ENCODE data around the gene ATP10B.

Gene ATP10B

DNA sequence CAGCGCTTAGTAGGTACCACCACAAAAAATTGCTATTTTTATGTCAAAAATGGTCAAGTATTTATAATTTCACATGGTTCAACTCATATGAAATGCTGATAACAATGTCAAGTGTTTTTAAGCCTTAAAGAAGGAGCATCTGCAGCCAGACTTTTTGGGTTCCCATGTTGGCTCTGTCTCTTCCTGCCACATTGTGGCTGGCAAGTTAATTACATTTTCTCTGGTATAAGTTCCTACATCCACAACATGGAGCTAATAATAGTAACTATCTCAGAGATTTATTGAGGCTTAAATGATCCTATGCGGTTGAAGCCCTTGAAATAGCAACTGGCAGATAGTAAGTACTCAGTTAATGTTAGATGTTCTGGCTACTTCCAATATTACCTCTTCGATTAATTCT is 5.4 kb downstream of the ATP10B start:
- Histone ChIP-seq H3F3A (ENCODE audit: insufficient read depth, low read length) (no peaks in the 10 kb centered on the region), H3K9me2 (ENCODE audit: low read depth, low read length) (no peaks in the 10 kb centered on the region), H3K4me2 (ENCODE audit: low read length) (no peak overlapping the region), H3K9ac (ENCODE audit: low read length) (no peak overlapping the region), H3K4me1 (ENCODE audit: insufficient read depth, low read length, severe bottlenecking) (no peaks in the 10 kb centered on the region), H3K27ac (ENCODE audit: low read depth, low read length, poor library complexity, severe bottlenecking) (no peak overlapping the region), H2AFZ (ENCODE audit: low read length) (no peak overlapping the region), H3K79me2 (ENCODE audit: insufficient read depth, low read length) (no peaks in the 10 kb centered on the region), H3K27me3 (ENCODE audit: insufficient read depth, low read length) (no peaks in the 10 kb centered on the region), H3K36me3 (ENCODE audit: insufficient read depth, low read length) (no peaks in the 10 kb centered on the region), H3K9me3 (ENCODE audit: low read length) (no peaks in the 10 kb centered on the region), H4K20me1 (ENCODE audit: insufficient read depth, low read length) (no peaks in the 10 kb centered on the region), H3K4me3 (ENCODE audit: low read depth, low read length, poor library complexity, severe bottlenecking) (no peak overlapping the region)
- TF ChIP-seq, protein P1, sequence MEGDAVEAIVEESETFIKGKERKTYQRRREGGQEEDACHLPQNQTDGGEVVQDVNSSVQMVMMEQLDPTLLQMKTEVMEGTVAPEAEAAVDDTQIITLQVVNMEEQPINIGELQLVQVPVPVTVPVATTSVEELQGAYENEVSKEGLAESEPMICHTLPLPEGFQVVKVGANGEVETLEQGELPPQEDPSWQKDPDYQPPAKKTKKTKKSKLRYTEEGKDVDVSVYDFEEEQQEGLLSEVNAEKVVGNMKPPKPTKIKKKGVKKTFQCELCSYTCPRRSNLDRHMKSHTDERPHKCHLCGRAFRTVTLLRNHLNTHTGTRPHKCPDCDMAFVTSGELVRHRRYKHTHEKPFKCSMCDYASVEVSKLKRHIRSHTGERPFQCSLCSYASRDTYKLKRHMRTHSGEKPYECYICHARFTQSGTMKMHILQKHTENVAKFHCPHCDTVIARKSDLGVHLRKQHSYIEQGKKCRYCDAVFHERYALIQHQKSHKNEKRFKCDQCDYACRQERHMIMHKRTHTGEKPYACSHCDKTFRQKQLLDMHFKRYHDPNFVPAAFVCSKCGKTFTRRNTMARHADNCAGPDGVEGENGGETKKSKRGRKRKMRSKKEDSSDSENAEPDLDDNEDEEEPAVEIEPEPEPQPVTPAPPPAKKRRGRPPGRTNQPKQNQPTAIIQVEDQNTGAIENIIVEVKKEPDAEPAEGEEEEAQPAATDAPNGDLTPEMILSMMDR (IDR thresholded peaks at IDR 0.05; ENCODE audit: low read length): no peak
- TF ChIP-seq EZH2 (IDR thresholded peaks at IDR 0.05; ENCODE audit: borderline replicate concordance, low read length): no peak

DNA sequence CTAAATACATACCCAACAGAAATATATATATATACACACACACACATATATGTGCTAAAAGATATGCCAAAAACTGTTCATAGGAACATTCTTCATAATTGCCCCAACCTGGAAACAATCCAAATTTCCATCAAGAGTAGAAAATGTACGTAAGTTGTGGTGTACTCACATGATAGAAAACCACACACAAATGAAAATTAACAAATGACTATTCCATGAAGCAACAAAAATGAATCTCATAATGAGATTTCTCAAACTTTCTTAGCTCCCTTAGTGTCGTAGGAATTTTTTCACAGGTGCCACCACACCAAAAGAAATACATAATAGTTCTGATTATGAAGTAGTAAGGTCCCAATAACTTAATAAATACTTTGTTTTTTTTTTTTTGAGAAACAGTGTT is 7.8 kb downstream of the ATP10B start:
- no peaks in the 10 kb centered on the region for H3K79me2 ChIP-seq (ENCODE audit: insufficient read depth, low read length)
- no peaks in the 10 kb centered on the region for H3K27me3 ChIP-seq (ENCODE audit: insufficient read depth, low read length)
- no peaks in the 10 kb centered on the region for H3F3A ChIP-seq (ENCODE audit: insufficient read depth, low read length)
- H3K4me2 ChIP-seq (ENCODE audit: low read length): no peak overlapping the region
- no peak overlapping the region for H3K9ac ChIP-seq (ENCODE audit: low read length)
- H3K36me3 ChIP-seq (ENCODE audit: insufficient read depth, low read length): no peaks in the 10 kb centered on the region
- H3K27ac ChIP-seq (ENCODE audit: low read depth, low read length, poor library complexity, severe bottlenecking): no peak overlapping the region
- H4K20me1 ChIP-seq (ENCODE audit: insufficient read depth, low read length): no peaks in the 10 kb centered on the region
- H3K9me2 ChIP-seq (ENCODE audit: low read depth, low read length): no peaks in the 10 kb centered on the region
- H3K4me3 ChIP-seq (ENCODE audit: low read depth, low read length, poor library complexity, severe bottlenecking): no peak overlapping the region
- H3K4me1 ChIP-seq (ENCODE audit: insufficient read depth, low read length, severe bottlenecking): no peaks in the 10 kb centered on the region
- TF ChIP-seq EZH2 (IDR thresholded peaks at IDR 0.05; ENCODE audit: borderline replicate concordance, low read length): no peak
- TF ChIP-seq, protein P1 (IDR thresholded peaks at IDR 0.05; ENCODE audit: low read length): no peak
- H3K9me3 ChIP-seq (ENCODE audit: low read length): no peaks in the 10 kb centered on the region
- no peak overlapping the region for H2AFZ ChIP-seq (ENCODE audit: low read length)

DNA sequence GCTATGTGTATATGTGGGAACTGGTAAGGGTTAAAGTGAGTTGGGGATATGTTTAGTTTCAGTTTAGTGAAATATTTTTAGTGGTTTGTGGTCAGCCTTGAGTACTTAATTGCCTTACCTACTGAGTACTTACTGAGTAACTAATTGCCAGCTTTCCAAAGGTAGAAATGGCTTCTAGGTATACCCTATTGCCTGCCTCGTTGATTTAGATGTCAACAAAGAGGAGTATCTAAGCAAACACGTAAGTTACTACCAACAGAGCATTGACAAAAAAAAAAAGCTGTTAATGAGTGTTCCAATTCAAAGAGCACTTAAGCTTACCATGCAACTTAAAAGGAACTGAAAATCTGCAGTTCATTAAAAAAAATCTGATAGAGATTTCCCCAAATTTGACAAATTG is 8.8 kb downstream of the ATP10B start:
- Histone ChIP-seq H3K27me3 (ENCODE audit: insufficient read depth, low read length) (no peaks in the 10 kb centered on the region), H3F3A (ENCODE audit: insufficient read depth, low read length) (no peaks in the 10 kb centered on the region), H3K9me2 (ENCODE audit: low read depth, low read length) (no peaks in the 10 kb centered on the region), H3K9me3 (ENCODE audit: low read length) (no peaks in the 10 kb centered on the region), H3K4me1 (ENCODE audit: insufficient read depth, low read length, severe bottlenecking) (no peaks in the 10 kb centered on the region), H3K4me3 (ENCODE audit: low read depth, low read length, poor library complexity, severe bottlenecking) (no peak overlapping the region), H3K27ac (ENCODE audit: low read depth, low read length, poor library complexity, severe bottlenecking) (no peak overlapping the region), H2AFZ (ENCODE audit: low read length) (no peak overlapping the region), H3K4me2 (ENCODE audit: low read length) (no peak overlapping the region), H3K9ac (ENCODE audit: low read length) (no peak overlapping the region), H3K79me2 (ENCODE audit: insufficient read depth, low read length) (no peaks in the 10 kb centered on the region), H4K20me1 (ENCODE audit: insufficient read depth, low read length) (no peaks in the 10 kb centered on the region), H3K36me3 (ENCODE audit: insufficient read depth, low read length) (no peaks in the 10 kb centered on the region)
- TF ChIP-seq EZH2 (IDR thresholded peaks at IDR 0.05; ENCODE audit: borderline replicate concordance, low read length): no peak
- TF ChIP-seq, protein P1 (IDR thresholded peaks at IDR 0.05; ENCODE audit: low read length): no peak
